Body of pancreas (tissue), 4 donors: ENCODE measurements around the gene UGT1A6. TPM values are rescaled to one million over a fixed set of nuclear protein-coding genes. Genes with fewer than 3 reads are reported as not detected.

Experiments
- ATAC-seq: fragments of 150-250 bp; one replicate; pipeline ENCODE4 v1.9.1; 2016
- DNase-seq, 4 donors: peaks; one replicate each; pipeline ENCODE4 v3.0.0-alpha.2; 2019
- H3K27ac ChIP-seq, 4 donors: fragments of 200-600 bp; sonication (generic); 1 replicate in 3 of 4; 2 replicates in 1 of 4; pipeline versions ENCODE4 v1.5.1 to v1.6.1; 2016 to 2019; ENCODE audit warnings: mild to moderate bottlenecking in 1 of 4, mixed read lengths in 1 of 4, moderate library complexity in 1 of 4
- H3K27me3 ChIP-seq, 2 donors: fragments of 200-600 bp; sonication (generic); one replicate each; pipeline ENCODE4 v1.6.0; 2016; ENCODE audit warnings: mild to moderate bottlenecking in 1 of 2
- H3K36me3 ChIP-seq, 2 donors: fragments of 200-600 bp; sonication (generic); replicated peaks in 1 of 2; 2 replicates each; pipeline ENCODE4 v1.5.1; 2016; ENCODE audit warnings: low read depth in 2 of 2; ENCODE audit not compliant: insufficient read depth in 1 of 2
- H3K4me1 ChIP-seq: fragments of 200-600 bp; sonication (generic); one replicate; pipeline ENCODE4 v1.6.0; 2016
- H3K4me3 ChIP-seq, 2 donors: fragments of 200-600 bp; sonication (generic); 1 replicate in 1 of 2; 2 replicates in 1 of 2; pipeline ENCODE4 v1.5.1; 2016 to 2019
- H3K9me3 ChIP-seq, 3 donors: fragments of 200-600 bp; sonication (generic); 1 replicate in 2 of 3; 2 replicates in 1 of 3; pipeline ENCODE4 v1.5.1; 2016
- CTCF ChIP-seq, 7 experiments: fragments of 450-650 bp in 4 of 7; fragments of 200-600 bp in 3 of 7; sonication (generic) in 3 of 7; IDR thresholded peaks; one replicate each; pipeline ENCODE4 v1.5.1; 2016 to 2019; ENCODE audit warnings: antibody characterized with exemption in 7 of 7
- POLR2A ChIP-seq, 3 donors: fragments of 450-650 bp; IDR thresholded peaks; one replicate each; pipeline ENCODE4 v1.6.1; 2016; ENCODE audit warnings: antibody characterized with exemption in 3 of 3, mild to moderate bottlenecking in 2 of 3
- WGBS, 2 donors: methylation state at CpG; one replicate each; pipeline ENCODE4 v1.1.5; 2017; 5-methylcytosine and 5-hydroxymethylcytosine counted together
- intact Hi-C: fragments of 100-400 bp; cut with DNase I; formaldehyde crosslinking; loops from one replicate; pipeline ENCODE4 v1.15.1; 2023
- total RNA-seq, 2 donors: library from RNA; depleted of rRNA; stranded (reverse); fragments of >200 nt; gene quantifications; one replicate each; pipeline ENCODE4 v1.1.0, GENCODE V29; 2016

UGT1A6 gene
- total RNA-seq, 2 donors from 2014 or later = 0.33 TPM; not detected in 1

- H3K27me3 ChIP-seq = no peaks in the 10 kb centered on the region
- WGBS, 2 donors = 54 to 60% methylated on average over 5 of the region's 5 CpGs
- no peak within 1 kb of the TSS for H3K27ac ChIP-seq
- H3K36me3 ChIP-seq = no peaks in the 10 kb centered on the region
- H3K4me1 ChIP-seq = no peaks in the 10 kb centered on the region
- no peak within 1 kb of the TSS for H3K4me3 ChIP-seq
- TF ChIP-seq CTCF (IDR thresholded peaks at IDR 0.05) (no peak), POLR2A (IDR thresholded peaks at IDR 0.05) (no peak)
- DNase-seq (no peak), ATAC-seq (no peak)
- H3K9me3 ChIP-seq = no peaks in the 10 kb centered on the region
- intact Hi-C loops = no loop called here
These were observed 11.1 kb upstream of the UGT1A6 start, which contains the start of gene UGT1A7 for GRCh38 chr2:233681521-233682099. UGT1A7 (plus strand) TSS chr2:233681901; CDS start chr2:233681938, 37 bp downstream.

GRCh38 chr2:233684640-233685039, 8.1 kb upstream of the UGT1A6 start:
- Histone ChIP-seq H3K27ac (no peak overlapping the region), H3K9me3 (no peaks in the 10 kb centered on the region), H3K4me1 (no peaks in the 10 kb centered on the region), H3K27me3 (no peaks in the 10 kb centered on the region), H3K36me3 (no peaks in the 10 kb centered on the region), H3K4me3 (no peak overlapping the region)
- intact Hi-C loops = no loop called here
- no peak for TF ChIP-seq POLR2A (IDR thresholded peaks at IDR 0.05)
- no peak for TF ChIP-seq CTCF (IDR thresholded peaks at IDR 0.05)
- ATAC-seq (no peak), DNase-seq (no peak)
- 70 to 71% methylated on average over 1 of the region's 1 CpG for WGBS, 2 donors

GRCh38 chr2:233686928-233687327, 5.8 kb upstream of the UGT1A6 start:
- Histone ChIP-seq H3K27ac (no peak overlapping the region), H3K27me3 (no peaks in the 10 kb centered on the region), H3K4me1 (peaks cover under 1% of the 10 kb centered on the region), H3K9me3 (no peaks in the 10 kb centered on the region), H3K4me3 (no peak overlapping the region), H3K36me3 (no peaks in the 10 kb centered on the region)
- TF ChIP-seq POLR2A (IDR thresholded peaks at IDR 0.05) = no peak
- TF ChIP-seq CTCF (IDR thresholded peaks at IDR 0.05) = no peak
- 70 to 76% methylated on average over 5 of the region's 5 CpGs for WGBS, 2 donors
- intact Hi-C loops = no loop called here
- DNase-seq = no peak
- no peak for ATAC-seq

- Histone ChIP-seq H3K4me3 (no peak overlapping the region), H3K36me3 (no peaks in the 10 kb centered on the region), H3K9me3 (no peaks in the 10 kb centered on the region), H3K27ac (no peak overlapping the region), H3K27me3 (no peaks in the 10 kb centered on the region), H3K4me1 (peaks cover 15% of the 10 kb centered on the region)
- DNase-seq (no peak), ATAC-seq (no peak)
- intact Hi-C loops = no loop called here
- TF ChIP-seq POLR2A (IDR thresholded peaks at IDR 0.05) (no peak), CTCF (IDR thresholded peaks at IDR 0.05) (no peak)
- WGBS, 2 donors = 67 to 68% methylated on average over 5 of the region's 5 CpGs
These were observed 4.3 kb upstream of the UGT1A6 start for GRCh38 chr2:233688341-233688740.

GRCh38 chr2:233689031-233689430, 3.7 kb upstream of the UGT1A6 start:
- H3K9me3 ChIP-seq = no peaks in the 10 kb centered on the region
- ATAC-seq = no peak
- peaks cover 17% of the 10 kb centered on the region for H3K4me1 ChIP-seq
- H3K36me3 ChIP-seq = no peaks in the 10 kb centered on the region
- no peak overlapping the region for H3K4me3 ChIP-seq
- no peak overlapping the region for H3K27ac ChIP-seq
- DNase-seq = no peak
- no peak for TF ChIP-seq CTCF (IDR thresholded peaks at IDR 0.05)
- TF ChIP-seq POLR2A (IDR thresholded peaks at IDR 0.05) = no peak
- no peaks in the 10 kb centered on the region for H3K27me3 ChIP-seq
- intact Hi-C loops = no loop called here
